Measurements from ENCODE around the gene INSIG2.

The INSIG2 gene

GRCh38 chr2:118127250-118127649 is 39.0 kb downstream of the INSIG2 start:
- no peak for TF ChIP-seq CTCF (IDR thresholded peaks at IDR 0.05; ENCODE audit: insufficient read depth, missing control alignments)
- DNase-seq (ENCODE audit: insufficient read length, low spot score) = no peak
- FAIRE-seq = no peak

- DNase-seq (ENCODE audit: insufficient read length, low spot score) (no peak), FAIRE-seq (no peak)
- TF ChIP-seq CTCF (IDR thresholded peaks at IDR 0.05; ENCODE audit: insufficient read depth, missing control alignments) = no peak
These were observed 40.6 kb downstream of the INSIG2 start for GRCh38 chr2:118128826-118129225.

- DNase-seq (ENCODE audit: insufficient read length, low spot score) (no peak), FAIRE-seq (no peak)
- no peak for TF ChIP-seq CTCF (IDR thresholded peaks at IDR 0.05; ENCODE audit: insufficient read depth, missing control alignments)
These were observed 42.1 kb downstream of the INSIG2 start for GRCh38 chr2:118130385-118130784.

- DNase-seq (ENCODE audit: insufficient read length, low spot score) = no peak
- FAIRE-seq = no peak
- TF ChIP-seq CTCF (IDR thresholded peaks at IDR 0.05; ENCODE audit: insufficient read depth, missing control alignments) = no peak
These were observed 43.5 kb downstream of the INSIG2 start for GRCh38 chr2:118131771-118132170.

GRCh38 chr2:118133916-118134315 is 45.6 kb downstream of the INSIG2 start:
- DNase-seq (ENCODE audit: insufficient read length, low spot score) (no peak), FAIRE-seq (no peak)
- TF ChIP-seq CTCF (IDR thresholded peaks at IDR 0.05; ENCODE audit: insufficient read depth, missing control alignments) = no peak

GRCh38 chr2:118134650-118135049 is 46.4 kb downstream of the INSIG2 start:
- no peak for FAIRE-seq
- no peak for TF ChIP-seq CTCF (IDR thresholded peaks at IDR 0.05; ENCODE audit: insufficient read depth, missing control alignments)
- DNase-seq (ENCODE audit: insufficient read length, low spot score) = no peak

- FAIRE-seq (no peak), DNase-seq (ENCODE audit: insufficient read length, low spot score) (no peak)
- no peak for TF ChIP-seq CTCF (IDR thresholded peaks at IDR 0.05; ENCODE audit: insufficient read depth, missing control alignments)
These were observed 56.9 kb downstream of the INSIG2 start for GRCh38 chr2:118145207-118145606.

Data from D721Med (cell line).